WTC11 (cell line): ENCODE measurements around the gene PPP1R3D. TPM values are rescaled to one million over a fixed set of nuclear protein-coding genes. Genes with fewer than 3 reads are reported as not detected.
"Not testable (repeated sequence)": the region's sequence is repeated elsewhere in the genome, so short reads cannot be mapped to it uniquely, and the experiment has no call there.

Experiments
- ATAC-seq: fragments of 200-7000 bp; cut with Tn5 transposase; 2 replicates; pipeline ENCODE4 v1.10.0; 2021; ENCODE audit warnings: mild to moderate bottlenecking, moderate library complexity
- CTCF ChIA-PET: fragments of 300-600 bp; sonication (Branson Sonifier 250); formaldehyde crosslinking; loops from one replicate; lab custom pipeline; 2021; ENCODE audit warnings: antibody characterized with exemption; lab: Charles Lee
- POLR2A ChIA-PET: fragments of 350-600 bp; sonication (Branson Sonifier 250); formaldehyde crosslinking; loops from one replicate; lab custom pipeline; 2021; ENCODE audit warnings: antibody characterized with exemption; lab: Charles Lee
- DNase-seq: peaks from one replicate; pipeline ENCODE4 v3.0.0; 2021; ENCODE audit warnings: low spot score
- H3K27ac Mint-ChIP-seq: 2 replicates; pipeline ENCODE4 v1.8.0; 2021; ENCODE audit warnings: mixed read lengths
- H3K27me3 Mint-ChIP-seq: 2 replicates; pipeline ENCODE4 v1.8.0; 2021; ENCODE audit warnings: low read depth, mild to moderate bottlenecking, moderate library complexity, mixed read lengths
- H3K36me3 Mint-ChIP-seq: 2 replicates; pipeline ENCODE4 v1.8.0; 2021; ENCODE audit warnings: mixed read lengths
- H3K4me1 Mint-ChIP-seq: 2 replicates; pipeline ENCODE4 v1.8.0; 2022; ENCODE audit warnings: mixed read lengths
- H3K4me3 Mint-ChIP-seq: 2 replicates; pipeline ENCODE4 v1.8.0; 2021; ENCODE audit warnings: mild to moderate bottlenecking, moderate library complexity, mixed read lengths
- H3K9me3 Mint-ChIP-seq: 2 replicates; pipeline ENCODE4 v1.8.0; 2021; ENCODE audit warnings: mixed read lengths
- ERG ChIP-seq: fragments of 250-450 bp; sonication (Bioruptor Pico); IDR thresholded peaks from 2 replicates; pipeline ENCODE4 v1.8.0; 2021; ENCODE audit warnings: mild to moderate bottlenecking
- FOXK1 ChIP-seq: sonication (generic); formaldehyde crosslinking; IDR thresholded peaks from 2 replicates; pipeline ENCODE4 v1.8.0; 2022; ENCODE audit warnings: mild to moderate bottlenecking, moderate library complexity, missing genetic modification reagents
- GRHL2 ChIP-seq: fragments of 250-450 bp; sonication (Bioruptor Pico); IDR thresholded peaks from 2 replicates; pipeline ENCODE4 v1.8.0; 2022; ENCODE audit warnings: mild to moderate bottlenecking, moderate library complexity; ENCODE audit not compliant: insufficient replicate concordance, severe bottlenecking
- MAX ChIP-seq: sonication (generic); formaldehyde crosslinking; IDR thresholded peaks from 2 replicates; pipeline ENCODE4 v1.8.0; 2022; ENCODE audit warnings: mild to moderate bottlenecking, missing genetic modification reagents
- NR1H2 ChIP-seq: sonication (generic); formaldehyde crosslinking; IDR thresholded peaks from 2 replicates; pipeline ENCODE4 v1.9.0; 2021; ENCODE audit warnings: mild to moderate bottlenecking, moderate library complexity, missing genetic modification reagents
- OVOL2 ChIP-seq: fragments of 250-450 bp; sonication (Bioruptor Pico); IDR thresholded peaks from 2 replicates; pipeline ENCODE4 v1.9.0; 2021; ENCODE audit warnings: mild to moderate bottlenecking, borderline replicate concordance
- TEAD4 ChIP-seq: sonication (generic); formaldehyde crosslinking; IDR thresholded peaks from 2 replicates; pipeline ENCODE4 v1.8.0; 2022; ENCODE audit warnings: mild to moderate bottlenecking, missing genetic modification reagents
- TP53 ChIP-seq: sonication (generic); formaldehyde crosslinking; IDR thresholded peaks from 2 replicates; pipeline ENCODE4 v1.8.1; 2023; ENCODE audit warnings: mild to moderate bottlenecking, missing genetic modification reagents
- ZBTB21 ChIP-seq: sonication (generic); formaldehyde crosslinking; IDR thresholded peaks from 2 replicates; pipeline ENCODE4 v1.8.1; 2023; ENCODE audit warnings: mild to moderate bottlenecking, missing genetic modification reagents, borderline replicate concordance
- ZNF138 ChIP-seq: sonication (generic); formaldehyde crosslinking; conservative IDR thresholded peaks from 2 replicates; pipeline ENCODE4 v1.8.1; 2022; ENCODE audit warnings: mild to moderate bottlenecking, moderate library complexity, missing genetic modification reagents
- ZNF317 ChIP-seq: sonication (generic); formaldehyde crosslinking; IDR thresholded peaks from 2 replicates; pipeline ENCODE4 v1.8.1; 2023; ENCODE audit warnings: low read depth, mild to moderate bottlenecking, moderate library complexity, missing genetic modification reagents, borderline replicate concordance
- ZNF532 ChIP-seq: fragments of 250-450 bp; sonication (Bioruptor Pico); IDR thresholded peaks from 2 replicates; pipeline ENCODE4 v1.9.0; 2021; ENCODE audit warnings: mild to moderate bottlenecking, borderline replicate concordance
- total RNA-seq: library from RNA; stranded (reverse); gene quantifications from 3 replicates; pipeline ENCODE4 v1.2.3, GENCODE V29; 2021
- TF ChIP-seq, protein P1 (sequence below): sonication (generic); formaldehyde crosslinking; IDR thresholded peaks from 2 replicates; pipeline ENCODE4 v1.8.1; 2023; ENCODE audit warnings: mild to moderate bottlenecking, missing genetic modification reagents
- TF ChIP-seq, protein P2 (sequence below): sonication (generic); formaldehyde crosslinking; IDR thresholded peaks from 2 replicates; pipeline ENCODE4 v1.8.1; 2022; ENCODE audit warnings: mild to moderate bottlenecking, moderate library complexity, missing genetic modification reagents
- TF ChIP-seq, protein P3 (sequence below): fragments of 250-450 bp; sonication (Bioruptor Pico); conservative IDR thresholded peaks from 2 replicates; pipeline ENCODE4 v1.9.0; 2021; ENCODE audit warnings: mild to moderate bottlenecking
- TF ChIP-seq, protein P4 (sequence below): fragments of 250-450 bp; sonication (Bioruptor Pico); IDR thresholded peaks from 2 replicates; pipeline ENCODE4 v1.9.0; 2021; ENCODE audit warnings: moderate library complexity, mild to moderate bottlenecking, inconsistent platforms, borderline replicate concordance

The PPP1R3D gene
- total RNA-seq, 1 experiment from 2014 or later: 2.4 TPM

DNA sequence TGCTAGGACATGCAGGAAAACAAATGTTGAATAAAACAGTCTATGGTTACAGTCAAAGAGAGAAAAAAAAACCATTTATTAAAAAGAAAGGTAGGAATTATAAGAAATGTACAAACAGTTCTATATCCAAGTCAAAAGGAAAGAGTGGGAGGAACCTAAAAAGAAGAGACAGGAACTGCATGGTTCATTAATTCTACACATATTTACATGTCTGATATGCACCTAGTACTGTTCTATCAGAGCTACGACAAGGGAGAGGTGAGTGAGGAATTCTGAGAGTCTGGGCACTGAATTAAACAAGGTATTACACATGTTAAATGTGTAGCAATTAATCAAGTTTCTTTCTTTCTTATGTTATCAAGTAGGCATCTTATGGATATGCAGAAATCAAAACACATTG lies 48.5 kb downstream of the PPP1R3D start (continued):
- TF ChIP-seq ZNF532 (CRISPR knock-in tag): no peak
- no peak for TF ChIP-seq ZNF138 (CRISPR knock-in tag)
- TF ChIP-seq OVOL2: no peak
- no peak for TF ChIP-seq ZNF317 (CRISPR knock-in tag)
- TF ChIP-seq ZBTB21: no peak

- ATAC-seq, DNase-seq, H3K36me3 Mint-ChIP-seq, CTCF ChIA-PET, H3K4me1 Mint-ChIP-seq, POLR2A ChIA-PET, H3K9me3 Mint-ChIP-seq, H3K4me3 Mint-ChIP-seq, H3K27ac Mint-ChIP-seq: not testable (repeated sequence)
- H3K27me3 Mint-ChIP-seq: peaks cover 54% of the 10 kb centered on the region
Measured at GRCh38 chr20:59890035-59890434, 50.1 kb downstream of the PPP1R3D start.

DNA sequence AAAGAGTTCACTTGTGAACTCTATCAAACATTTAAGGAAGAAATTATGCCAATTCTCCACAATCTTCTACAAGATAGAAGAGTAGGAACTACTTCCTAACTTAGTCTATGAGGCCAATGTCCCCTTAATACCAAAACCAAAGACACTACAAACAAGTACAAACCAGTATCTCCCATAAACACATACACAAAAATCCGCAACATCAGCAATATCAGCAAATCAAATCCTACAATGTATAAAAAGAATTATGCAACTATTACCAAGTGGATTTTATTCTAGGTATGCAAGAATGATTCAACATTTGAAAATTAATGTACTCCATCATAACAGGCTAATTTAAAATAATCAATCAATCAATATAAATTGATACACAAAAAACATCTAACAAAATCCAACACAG lies 52.1 kb downstream of the PPP1R3D start:
- peaks cover 47% of the 10 kb centered on the region for H3K27me3 Mint-ChIP-seq
- POLR2A ChIA-PET: no interaction called here
- no peaks in the 10 kb centered on the region for H3K36me3 Mint-ChIP-seq
- TF ChIP-seq, protein P1, sequence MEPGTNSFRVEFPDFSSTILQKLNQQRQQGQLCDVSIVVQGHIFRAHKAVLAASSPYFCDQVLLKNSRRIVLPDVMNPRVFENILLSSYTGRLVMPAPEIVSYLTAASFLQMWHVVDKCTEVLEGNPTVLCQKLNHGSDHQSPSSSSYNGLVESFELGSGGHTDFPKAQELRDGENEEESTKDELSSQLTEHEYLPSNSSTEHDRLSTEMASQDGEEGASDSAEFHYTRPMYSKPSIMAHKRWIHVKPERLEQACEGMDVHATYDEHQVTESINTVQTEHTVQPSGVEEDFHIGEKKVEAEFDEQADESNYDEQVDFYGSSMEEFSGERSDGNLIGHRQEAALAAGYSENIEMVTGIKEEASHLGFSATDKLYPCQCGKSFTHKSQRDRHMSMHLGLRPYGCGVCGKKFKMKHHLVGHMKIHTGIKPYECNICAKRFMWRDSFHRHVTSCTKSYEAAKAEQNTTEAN (CRISPR knock-in tag): no peak
- TF ChIP-seq, protein P2, sequence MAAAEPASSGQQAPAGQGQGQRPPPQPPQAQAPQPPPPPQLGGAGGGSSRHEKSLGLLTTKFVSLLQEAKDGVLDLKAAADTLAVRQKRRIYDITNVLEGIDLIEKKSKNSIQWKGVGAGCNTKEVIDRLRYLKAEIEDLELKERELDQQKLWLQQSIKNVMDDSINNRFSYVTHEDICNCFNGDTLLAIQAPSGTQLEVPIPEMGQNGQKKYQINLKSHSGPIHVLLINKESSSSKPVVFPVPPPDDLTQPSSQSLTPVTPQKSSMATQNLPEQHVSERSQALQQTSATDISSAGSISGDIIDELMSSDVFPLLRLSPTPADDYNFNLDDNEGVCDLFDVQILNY (CRISPR knock-in tag): no peak
- TF ChIP-seq FOXK1 (CRISPR knock-in tag) (no peak), TEAD4 (CRISPR knock-in tag) (no peak), TP53 (CRISPR knock-in tag) (no peak), GRHL2 (CRISPR knock-in tag) (no peak), ZNF532 (CRISPR knock-in tag) (no peak), ERG (CRISPR knock-in tag) (no peak), MAX (CRISPR knock-in tag) (no peak), NR1H2 (CRISPR knock-in tag) (no peak)
- TF ChIP-seq, protein P3, sequence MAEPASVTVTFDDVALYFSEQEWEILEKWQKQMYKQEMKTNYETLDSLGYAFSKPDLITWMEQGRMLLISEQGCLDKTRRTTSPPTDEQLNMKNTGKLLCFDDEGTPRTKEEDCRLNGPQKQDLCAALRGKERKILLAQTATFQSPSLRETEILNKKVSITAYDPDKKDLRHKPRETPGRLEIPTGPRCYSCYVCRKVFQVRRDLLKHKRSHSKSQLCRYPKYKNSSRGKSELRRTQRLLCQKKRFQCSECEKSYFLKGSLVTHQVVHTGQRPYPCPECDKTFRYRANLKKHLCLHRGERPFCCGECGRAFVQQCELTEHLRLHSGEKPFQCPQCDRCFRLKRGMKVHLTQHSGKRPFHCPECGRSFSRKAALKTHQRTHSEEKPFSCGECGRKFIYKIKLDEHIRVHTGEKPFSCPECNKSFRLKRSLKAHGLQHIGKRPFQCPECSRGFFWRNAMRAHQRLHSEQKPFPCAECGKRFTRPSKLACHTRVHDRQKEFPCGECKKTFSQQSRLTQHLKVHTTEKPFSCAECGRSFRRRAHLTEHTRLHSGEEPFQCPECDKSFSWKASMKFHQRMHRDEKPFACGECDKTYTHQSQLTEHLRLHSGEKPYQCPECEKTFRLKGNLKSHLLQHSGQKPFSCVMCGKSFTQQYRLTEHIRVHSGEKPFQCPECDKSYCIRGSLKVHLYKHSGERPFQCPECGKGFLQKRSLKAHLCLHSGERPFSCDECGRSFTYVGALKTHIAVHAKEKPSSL: no peak
- TF ChIP-seq, protein P4, sequence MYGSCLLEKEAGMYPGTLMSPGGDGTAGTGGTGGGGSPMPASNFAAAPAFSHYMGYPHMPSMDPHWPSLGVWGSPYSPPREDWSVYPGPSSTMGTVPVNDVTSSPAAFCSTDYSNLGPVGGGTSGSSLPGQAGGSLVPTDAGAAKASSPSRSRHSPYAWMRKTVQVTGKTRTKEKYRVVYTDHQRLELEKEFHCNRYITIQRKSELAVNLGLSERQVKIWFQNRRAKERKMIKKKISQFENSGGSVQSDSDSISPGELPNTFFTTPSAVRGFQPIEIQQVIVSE: no peak

More for the DNA sequence above, 52.1 kb downstream of the PPP1R3D start:
- Mint-ChIP-seq H3K27ac (no peak overlapping the region), H3K4me1 (no peaks in the 10 kb centered on the region), H3K4me3 (no peak overlapping the region), H3K9me3 (no peaks in the 10 kb centered on the region)
- CTCF ChIA-PET: no interaction called here
- DNase-seq: no peak
- ATAC-seq: no peak
